ENCODE measurements around the gene SMG6. TPM values are rescaled to one million over a fixed set of nuclear protein-coding genes. Genes with fewer than 3 reads are reported as not detected.
A peak's percentile ranks its signal among the peaks of the same experiment; 100 is the strongest.

Gene SMG6
- total and polyA plus RNA-seq, 2 donors (not counting 1 experiment from before 2014, with no cell fraction given) = 10.6 to 35.5 TPM

DNA sequence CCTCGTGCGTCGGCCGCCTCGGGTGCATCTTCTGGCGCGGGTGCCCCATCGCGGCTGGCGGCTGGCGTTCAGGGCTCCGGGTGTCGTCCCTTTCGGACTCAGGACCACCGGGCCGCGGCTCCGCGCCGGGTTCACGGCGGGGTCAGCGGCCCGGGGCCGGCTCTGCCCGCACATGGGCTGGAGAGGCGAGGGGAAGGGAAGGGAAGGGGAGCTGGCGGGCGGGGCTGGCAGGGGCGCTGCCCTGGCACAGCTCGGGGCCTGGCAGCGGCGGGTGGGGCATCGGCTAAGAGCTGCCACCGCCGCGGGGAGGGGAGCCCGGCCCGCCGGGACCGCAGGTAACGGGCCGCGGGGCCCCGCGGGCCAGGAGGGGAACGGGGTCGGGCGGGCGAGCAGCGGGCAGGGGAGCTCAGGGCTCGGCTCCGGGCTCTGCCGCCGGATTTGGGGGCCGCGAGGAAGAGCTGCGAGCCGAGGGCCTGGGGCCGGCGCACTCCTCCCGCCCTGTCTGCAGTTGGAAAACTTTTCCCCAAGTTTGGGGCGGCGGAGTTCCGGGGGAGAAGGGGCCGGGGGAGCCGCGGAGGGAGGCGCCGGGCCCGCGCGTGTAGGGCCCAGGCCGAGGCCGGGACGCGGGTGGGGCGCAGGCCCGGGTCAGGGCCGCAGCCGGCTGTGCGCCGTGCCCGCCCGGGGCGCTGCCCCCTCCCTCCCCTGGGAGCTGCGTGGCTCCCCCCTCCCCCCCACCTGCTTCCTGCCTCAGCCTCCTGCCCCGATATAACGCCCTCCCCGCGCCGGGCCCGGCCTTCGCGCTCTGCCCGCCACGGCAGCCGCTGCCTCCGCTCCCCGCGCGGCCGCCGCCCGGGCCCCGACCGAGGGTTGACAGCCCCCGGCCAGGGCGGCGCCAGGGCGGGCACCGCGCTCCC, 248.0 kb downstream of the SMG6 start:
- peaks cover 60 to 75% of the 10 kb centered on the region in 2 donors for H3K4me1 ChIP-seq (ENCODE audit: control insufficient read depth in 2 of 2, insufficient read depth in 2 of 2, low read length in 2 of 2)
- Mint-ChIP-seq H3K4me1 (peaks cover 43% of the 10 kb centered on the region), H3K27me3 (peaks cover 7% of the 10 kb centered on the region), H3K9me3 (ENCODE audit: insufficient read depth) (no peaks in the 10 kb centered on the region), H3K27ac (no peak overlapping the region), H3K4me3 (peak overlapping the region; percentile 82)
- H3K4me2 ChIP-seq (replicated peaks; ENCODE audit: low read depth, low read length, poor library complexity, severe bottlenecking) = peak overlapping the region; percentile 95
- peaks cover 0 to 19% (median 0%) of the 10 kb centered on the region in 3 donors for H3K9me3 ChIP-seq (ENCODE audit: control extremely low read depth in 1 of 3, control insufficient read depth in 2 of 3, insufficient read depth in 1 of 3, low read length in 2 of 3)
- H3K79me2 ChIP-seq (ENCODE audit: control insufficient read depth, insufficient read depth, low read length) = no peaks in the 10 kb centered on the region
- peaks cover 39% of the 10 kb centered on the region for H4K20me1 ChIP-seq (ENCODE audit: control insufficient read depth, insufficient read depth, low read length, poor library complexity, severe bottlenecking)
- ChIA-PET POLR2A (interaction anchor here (0.6 to 1.6 kb wide), 4 partner anchors 34 to 620 kb away, joined by 3 to 10 read pairs (median 4); no protein-coding TSS in a partner anchor), CTCF (interaction anchor here (0.6 to 8.1 kb wide), 33 partner anchors 9 to 297 kb away, joined by 3 to 330 read pairs (median 4); no protein-coding TSS in a partner anchor)
- DNase-seq = peak; percentile 62
- no peak overlapping the region for H3K27ac ChIP-seq (ENCODE audit: low read length in 2 of 2)
- H2AFZ ChIP-seq (ENCODE audit: insufficient read depth, low read depth, low read length, poor library complexity, severe bottlenecking) = peak overlapping the region; percentile 54
- peaks cover 0 to 62% (median 14%) of the 10 kb centered on the region in 4 experiments for H3K27me3 ChIP-seq (replicated peaks in 1 of 4; ENCODE audit: control extremely low read depth in 1 of 4, control insufficient read depth in 3 of 4, insufficient read depth in 4 of 4, low read length in 3 of 4)
- TF ChIP-seq EZH2 (IDR thresholded peaks at IDR 0.05; ENCODE audit: borderline replicate concordance, insufficient read depth, low read depth, low read length, poor library complexity, severe bottlenecking) = peak; percentile 58
- TF ChIP-seq, protein P1, sequence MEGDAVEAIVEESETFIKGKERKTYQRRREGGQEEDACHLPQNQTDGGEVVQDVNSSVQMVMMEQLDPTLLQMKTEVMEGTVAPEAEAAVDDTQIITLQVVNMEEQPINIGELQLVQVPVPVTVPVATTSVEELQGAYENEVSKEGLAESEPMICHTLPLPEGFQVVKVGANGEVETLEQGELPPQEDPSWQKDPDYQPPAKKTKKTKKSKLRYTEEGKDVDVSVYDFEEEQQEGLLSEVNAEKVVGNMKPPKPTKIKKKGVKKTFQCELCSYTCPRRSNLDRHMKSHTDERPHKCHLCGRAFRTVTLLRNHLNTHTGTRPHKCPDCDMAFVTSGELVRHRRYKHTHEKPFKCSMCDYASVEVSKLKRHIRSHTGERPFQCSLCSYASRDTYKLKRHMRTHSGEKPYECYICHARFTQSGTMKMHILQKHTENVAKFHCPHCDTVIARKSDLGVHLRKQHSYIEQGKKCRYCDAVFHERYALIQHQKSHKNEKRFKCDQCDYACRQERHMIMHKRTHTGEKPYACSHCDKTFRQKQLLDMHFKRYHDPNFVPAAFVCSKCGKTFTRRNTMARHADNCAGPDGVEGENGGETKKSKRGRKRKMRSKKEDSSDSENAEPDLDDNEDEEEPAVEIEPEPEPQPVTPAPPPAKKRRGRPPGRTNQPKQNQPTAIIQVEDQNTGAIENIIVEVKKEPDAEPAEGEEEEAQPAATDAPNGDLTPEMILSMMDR (IDR thresholded peaks at IDR 0.05) = no peak
- H3K9ac ChIP-seq (ENCODE audit: low read length) = peak overlapping the region; percentile 59
- WGBS (ENCODE audit: insufficient coverage) = under 1% methylated on average over 110 of the region's 113 CpGs
- intact Hi-C loops (cut with micrococcal nuclease) = loop anchor here (1.0 to 10.0 kb wide), 3 partner anchors 34 to 297 kb away; no protein-coding TSS in a partner anchor
- no peaks in the 10 kb centered on the region for H3K36me3 ChIP-seq (replicated peaks in 1 of 2; ENCODE audit: control extremely low read depth in 1 of 2, control insufficient read depth in 1 of 2, extremely low read depth in 1 of 2, insufficient read depth in 2 of 2, low read length in 1 of 2)
- H3K4me3 ChIP-seq (ENCODE audit: control extremely low read depth in 1 of 5, extremely low read depth in 1 of 5, insufficient read depth in 1 of 5, low read depth in 2 of 5, low read length in 4 of 5) = peak overlapping the region in 3 of 5 experiments; percentile 44 to 57 (median 52)
- peak; percentile 1 for ATAC-seq (ENCODE audit: low read depth)

Data from B cell (primary cell).